ENCODE measurements around the gene SETDB2. TPM values are rescaled to one million over a fixed set of nuclear protein-coding genes. Genes with fewer than 3 reads are reported as not detected.
A peak's percentile ranks its signal among the peaks of the same experiment; 100 is the strongest.
"Not testable (repeated sequence)": the region's sequence is repeated elsewhere in the genome, so short reads cannot be mapped to it uniquely, and the experiment has no call there.

Gene SETDB2
- total RNA-seq, 1 donor from 2014 or later: 13.1 TPM

- ATAC-seq (no peak), DNase-seq (ENCODE audit: missing footprints) (no peak)
- intact Hi-C loops (cut with DNase I): no loop called here
Observed at GRCh38 chr13:49455007-49455398, 10.9 kb downstream of the SETDB2 start.

GRCh38 chr13:49456156-49456555, 12.1 kb downstream of the SETDB2 start:
- no peak for ATAC-seq
- no peak for DNase-seq (ENCODE audit: missing footprints)
- intact Hi-C loops (cut with DNase I): no loop called here

GRCh38 chr13:49457221-49457620, 13.1 kb downstream of the SETDB2 start:
- intact Hi-C loops (cut with DNase I): no loop called here
- DNase-seq (ENCODE audit: missing footprints) (no peak), ATAC-seq (no peak)

GRCh38 chr13:49459580-49459979, 15.5 kb downstream of the SETDB2 start:
- ATAC-seq (no peak), DNase-seq (ENCODE audit: missing footprints) (no peak)
- intact Hi-C loops (cut with DNase I): no loop called here

GRCh38 chr13:49464085-49464484, 20.0 kb downstream of the SETDB2 start:
- no peak for ATAC-seq
- intact Hi-C loops (cut with DNase I): no loop called here
- no peak for DNase-seq (ENCODE audit: missing footprints)

- ATAC-seq: no peak
Observed at GRCh38 chr13:49464621-49465325, 20.7 kb downstream of the SETDB2 start.

GRCh38 chr13:49466292-49466838, 22.3 kb downstream of the SETDB2 start:
- intact Hi-C loops (cut with DNase I): no loop called here
- no peak for ATAC-seq

More at GRCh38 chr13:49464621-49465325, 20.7 kb downstream of the SETDB2 start:
- DNase-seq (ENCODE audit: missing footprints): no peak
- intact Hi-C loops (cut with DNase I): no loop called here

GRCh38 chr13:49472186-49472585, 28.1 kb downstream of the SETDB2 start:
- intact Hi-C loops (cut with DNase I): no loop called here
- peak; percentile 48 for ATAC-seq

More at GRCh38 chr13:49466292-49466838, 22.3 kb downstream of the SETDB2 start:
- DNase-seq (ENCODE audit: missing footprints): no peak

GRCh38 chr13:49476529-49476928, 32.5 kb downstream of the SETDB2 start:
- intact Hi-C loops (cut with DNase I): no loop called here
- no peak for DNase-seq (ENCODE audit: missing footprints)
- no peak for ATAC-seq

More at GRCh38 chr13:49472186-49472585, 28.1 kb downstream of the SETDB2 start:
- DNase-seq (ENCODE audit: missing footprints): no peak

- DNase-seq (ENCODE audit: missing footprints) (no peak), ATAC-seq (no peak)
- intact Hi-C loops (cut with DNase I): no loop called here
Observed at GRCh38 chr13:49481788-49482187, 37.7 kb downstream of the SETDB2 start.

- intact Hi-C loops (cut with DNase I): no loop called here
- no peak for DNase-seq (ENCODE audit: missing footprints)
- ATAC-seq: no peak
Observed at GRCh38 chr13:49488563-49488962, 44.5 kb downstream of the SETDB2 start.

GRCh38 chr13:49494645-49495044, 50.6 kb downstream of the SETDB2 start:
- ATAC-seq (no peak), DNase-seq (ENCODE audit: missing footprints) (no peak)
- intact Hi-C loops (cut with DNase I): no loop called here

GRCh38 chr13:49495783-49496762, 52.0 kb downstream of the SETDB2 start, which contains the start of gene PHF11:
TSS of gene PHF11 (plus strand) at chr13:49495953. CDS start at chr13:49496002, 49 bp downstream.
- intact Hi-C loops (cut with DNase I): loop anchor here (2.0 kb wide), 1 partner anchor 89 kb away; the partner anchor contains the start of gene RCBTB1

GRCh38 chr13:49496837-49497236, 52.8 kb downstream of the SETDB2 start:
- intact Hi-C loops (cut with DNase I): loop anchor here (2.0 kb wide), 1 partner anchor 88 kb away; the partner anchor contains the start of gene RCBTB1
- not testable (repeated sequence) for ATAC-seq; DNase-seq (ENCODE audit: missing footprints)

More at GRCh38 chr13:49495783-49496762, 52.0 kb downstream of the SETDB2 start, which contains the start of gene PHF11:
- DNase-seq (ENCODE audit: missing footprints): peak; percentile 94
- ATAC-seq: peak; percentile 88

GRCh38 chr13:49497272-49497671, 53.2 kb downstream of the SETDB2 start:
- ATAC-seq (no peak), DNase-seq (ENCODE audit: missing footprints) (no peak)
- intact Hi-C loops (cut with DNase I): loop anchor here (2.0 kb wide), 1 partner anchor 88 kb away; the partner anchor contains the start of gene RCBTB1

GRCh38 chr13:49498206-49498605, 54.1 kb downstream of the SETDB2 start:
- no peak for DNase-seq (ENCODE audit: missing footprints)
- no peak for ATAC-seq
- intact Hi-C loops (cut with DNase I): no loop called here

GRCh38 chr13:49499889-49500660, 56.0 kb downstream of the SETDB2 start:
- intact Hi-C loops (cut with DNase I): no loop called here
- ATAC-seq (no peak), DNase-seq (ENCODE audit: missing footprints) (no peak)

- DNase-seq (ENCODE audit: missing footprints) (no peak), ATAC-seq (peak; percentile 23)
- intact Hi-C loops (cut with DNase I): no loop called here
Observed at GRCh38 chr13:49502954-49503353, 58.9 kb downstream of the SETDB2 start.
